K562 (cell line): ENCODE measurements around the gene LRP1-AS. TPM values are rescaled to one million over a fixed set of nuclear protein-coding genes. Genes with fewer than 3 reads are reported as not detected.
A peak's percentile ranks its signal among the peaks of the same experiment; 100 is the strongest.

Source experiments
- ATAC-seq: fragments of 200-7000 bp; cut with Tn5 transposase; 3 replicates; pipeline ENCODE4 v1.9.1; 2020; ENCODE audit warnings: moderate library complexity
- BruUV-seq: library from RNA; stranded (reverse); fragments of 400-500 nt; replicated peaks from 2 replicates; lab custom pipeline; 2021; lab: Mats Ljungman, UMichigan
- CTCF ChIA-PET: fragments of 300-600 bp; formaldehyde crosslinking; extraction: SDS; loops from one replicate; lab custom pipeline; 2021; ENCODE audit warnings: low intra/inter-chr PET ratio; lab: Yijun Ruan, JAX
- POLR2A ChIA-PET: fragments of 300-600, 350-650 bp; sonication (Branson Sonifier 250); formaldehyde crosslinking; extraction: SDS; loops from one replicate; lab custom pipeline; 2021; ENCODE audit warnings: antibody characterized with exemption, inconsistent platforms; lab: Yijun Ruan, JAX
- DNase-seq, 4 experiments: peaks; one replicate each; pipeline versions ENCODE4 v3.0.0 to v3.0.0-alpha.2; 2011 to 2018; ENCODE audit warnings: low spot score in 3 of 4, mixed read lengths in 3 of 4; ENCODE audit errors: extremely low read depth in 1 of 4
- FAIRE-seq: peaks from 2 replicates; lab custom pipeline; 2011; peaks lifted over from hg19 to GRCh38; lab: Jason Lieb, UNC
- H2AFZ ChIP-seq: 2 replicates; pipeline ENCODE4 v1.6.0; 2011; ENCODE audit warnings: low read depth, low read length, control low read depth, inconsistent platforms
- H3K27ac ChIP-seq: fragments of 200-600 bp; 3 replicates; pipeline ENCODE4 v1.8.0; 2011; ENCODE audit warnings: low read depth, mild to moderate bottlenecking, control low read depth, inconsistent platforms, low read length, moderate library complexity, mixed read lengths; ENCODE audit errors: extremely low read depth
- H3K27me3 ChIP-seq, 2 experiments: fragments of 300-600 bp in 1 of 2; 2 replicates in 1 of 2; 3 replicates in 1 of 2; pipeline versions ENCODE4 v1.6.0 to v1.8.0; 2011; ENCODE audit warnings: inconsistent platforms in 2 of 2, low read length in 2 of 2, mild to moderate bottlenecking in 1 of 2, mixed read lengths in 1 of 2, moderate library complexity in 1 of 2; ENCODE audit not compliant: control insufficient read depth in 2 of 2, insufficient read depth in 2 of 2
- H3K36me3 ChIP-seq: fragments of 300-600 bp; 3 replicates; pipeline ENCODE4 v1.8.0; 2011; ENCODE audit warnings: mild to moderate bottlenecking, low read length, inconsistent platforms; ENCODE audit not compliant: control insufficient read depth, insufficient read depth
- H3K4me1 ChIP-seq, 2 experiments: fragments of 200-600 bp in 1 of 2; replicated peaks in 1 of 2; 2 replicates in 1 of 2; 3 replicates in 1 of 2; pipeline versions ENCODE4 v1.5.1 to v1.8.0; 2011; ENCODE audit warnings: inconsistent platforms in 2 of 2, low read length in 2 of 2, mild to moderate bottlenecking in 1 of 2, mixed read lengths in 1 of 2, moderate library complexity in 1 of 2; ENCODE audit not compliant: control insufficient read depth in 2 of 2, insufficient read depth in 2 of 2
- H3K4me2 ChIP-seq: 2 replicates; pipeline ENCODE4 v1.6.1; 2011; ENCODE audit warnings: low read length, control low read depth, inconsistent platforms, mixed read lengths; ENCODE audit not compliant: insufficient read depth
- H3K4me3 ChIP-seq: fragments of 200-600 bp; sonication (generic), shearing (Covaris generic); 2 replicates; pipeline ENCODE4 v1.5.1; 2016; ENCODE audit warnings: control low read depth, inconsistent platforms
- H3K79me2 ChIP-seq: fragments of 200-600 bp; 3 replicates; pipeline ENCODE4 v1.8.0; 2011; ENCODE audit warnings: low read length, inconsistent platforms; ENCODE audit not compliant: control insufficient read depth, insufficient read depth
- H3K9ac ChIP-seq, 2 experiments: 2 replicates each; pipeline versions ENCODE4 v1.6.0 to v1.6.1; 2011; ENCODE audit warnings: low read depth in 2 of 2, low read length in 2 of 2, control low read depth in 1 of 2, inconsistent platforms in 1 of 2, mild to moderate bottlenecking in 1 of 2, mixed read lengths in 1 of 2; ENCODE audit not compliant: insufficient read depth in 1 of 2
- H3K9me1 ChIP-seq: one replicate; pipeline ENCODE4 v1.6.0; 2011; ENCODE audit warnings: inconsistent platforms, mild to moderate bottlenecking, low read length, moderate library complexity; ENCODE audit not compliant: control insufficient read depth, insufficient read depth
- H3K9me3 ChIP-seq: replicated peaks from 2 replicates; pipeline ENCODE4 v1.5.1; 2011; ENCODE audit warnings: low read depth, low read length, inconsistent platforms; ENCODE audit not compliant: control insufficient read depth, insufficient read depth
- H4K20me1 ChIP-seq: replicated peaks from 2 replicates; pipeline ENCODE4 v1.6.1; 2011; ENCODE audit warnings: low read length, inconsistent platforms, mixed read lengths; ENCODE audit not compliant: control insufficient read depth, insufficient read depth
- ARID3B ChIP-seq: fragments of 250-450 bp; sonication (Bioruptor Pico); IDR thresholded peaks from 2 replicates; pipeline ENCODE4 v1.4.0; 2020; ENCODE audit warnings: borderline replicate concordance
- KLF10 ChIP-seq: fragments of 250-450 bp; sonication (Bioruptor Pico); IDR thresholded peaks from 2 replicates; pipeline ENCODE4 v1.6.1; 2021; ENCODE audit warnings: matching md5 sums
- MAX ChIP-seq: sonication (generic); formaldehyde crosslinking; IDR thresholded peaks from 2 replicates; pipeline ENCODE4 v1.9.0; 2022; ENCODE audit warnings: mild to moderate bottlenecking, missing genetic modification reagents
- RBBP5 ChIP-seq: fragments of 200-600 bp; sonication (generic); IDR thresholded peaks from 2 replicates; pipeline ENCODE4 v1.6.1; 2012; ENCODE audit warnings: borderline replicate concordance, mild to moderate bottlenecking, low read length, control low read depth, inconsistent platforms; ENCODE audit not compliant: insufficient read depth, poor library complexity, severe bottlenecking
- SRSF3 ChIP-seq: fragments of 200-400 bp; formaldehyde crosslinking; IDR thresholded peaks from 2 replicates; pipeline ENCODE4 v1.6.1; 2016; ENCODE audit warnings: mild to moderate bottlenecking, low read length, moderate library complexity; ENCODE audit not compliant: insufficient read depth
- ZFP36 ChIP-seq: fragments of 150-350 bp; IDR thresholded peaks from 2 replicates; pipeline ENCODE4 v1.6.1; 2018; ENCODE audit warnings: low read length, low read depth; ENCODE audit not compliant: partially characterized antibody
- ZNF212 ChIP-seq: fragments of 450-650 bp; formaldehyde crosslinking; IDR thresholded peaks from 2 replicates; pipeline ENCODE4 v1.4.0; 2020; ENCODE audit warnings: mild to moderate bottlenecking
- WGBS: fragments of 100-300 bp; shearing (Covaris generic); methylation state at CpG from one replicate; pipeline ENCODE4 v1.1.6; 2016; ENCODE audit warnings: low coverage, mixed read lengths; ENCODE audit not compliant: insufficient coverage; ENCODE audit errors: missing lambda C conversion rate; 5-methylcytosine and 5-hydroxymethylcytosine counted together
- in situ Hi-C: fragments of 300-500 bp; cut with MboI; formaldehyde crosslinking; loops from 4 replicates; pipeline ENCODE4 v1.15.0; 2018; ENCODE audit warnings: inconsistent platforms, mixed read lengths
- intact Hi-C: fragments of 100-400 bp; cut with micrococcal nuclease; formaldehyde crosslinking; loops from 2 replicates; pipeline ENCODE4 v1.14.2; 2022
- polyA plus RNA-seq, 8 experiments: library from polyadenylated mRNA; depleted of rRNA in 4 of 8; stranded (reverse) in 5 of 8; unstranded in 3 of 8; fragments of >200 nt; fragmentation: Nextera tagmentation in 2 of 8; fragmentation: Illumina TruSeq in 1 of 8; extraction: Ambion mirVana in 2 of 8; extraction: Trizol in 1 of 8; gene quantifications; 2 replicates each; pipeline versions ENCODE4 v1.2.1 to v1.2.3, GENCODE V29; 2011 to 2014; ENCODE audit warnings: inconsistent platforms in 1 of 8, missing spikeins in 1 of 8
- total RNA-seq, 7 experiments: library from RNA; depleted of rRNA in 6 of 7; stranded (reverse); fragments of >200 nt in 6 of 7; fragmentation: Illumina TruSeq in 2 of 7; extraction: Trizol in 2 of 7; gene quantifications; 2 replicates each; pipeline versions ENCODE4 v1.2.1 to v1.2.3, GENCODE V29; 2011 to 2021; ENCODE audit warnings: low replicate concordance in 1 of 7
- TF ChIP-seq, protein P1 (sequence below): fragments of 250-450 bp; sonication (Bioruptor Pico); IDR thresholded peaks from 2 replicates; pipeline ENCODE4 v1.8.0; 2021; ENCODE audit warnings: moderate library complexity, mild to moderate bottlenecking, inconsistent platforms

Gene LRP1-AS
- total and polyA plus RNA-seq, 9 of the 15 experiments (the other 6 are each of a cell fraction or from before 2014, with no cell fraction given): not detected

DNA sequence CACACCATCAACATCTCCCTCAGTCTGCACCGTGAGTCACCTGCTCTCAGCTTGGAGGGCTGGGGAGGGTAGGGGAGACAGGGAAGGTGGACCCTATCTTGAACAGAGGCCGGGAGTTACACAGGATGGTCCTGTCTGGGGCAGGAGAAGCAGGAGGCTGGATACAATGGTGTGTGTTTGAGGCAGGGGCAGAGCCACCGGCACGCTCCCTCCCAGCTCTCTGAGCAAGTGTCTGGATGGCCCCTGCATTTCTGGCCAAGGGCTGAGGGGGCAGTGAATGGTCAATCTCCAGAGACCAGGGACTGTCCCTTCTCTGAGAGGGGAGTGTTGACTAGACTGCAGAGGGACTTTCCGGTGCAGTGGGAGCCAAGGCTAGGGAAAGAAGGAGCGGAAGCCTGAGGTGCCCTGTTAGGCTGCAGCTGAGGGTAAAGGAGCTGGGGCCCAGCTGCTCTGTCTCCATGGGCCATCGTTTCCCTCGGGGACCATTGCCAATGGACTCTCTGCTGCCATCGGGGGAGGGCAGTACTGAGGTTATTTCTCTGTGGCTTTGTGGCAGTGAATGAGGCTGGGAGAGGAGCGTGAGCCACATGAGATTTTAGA, 1.9 kb downstream of the LRP1-AS start (continued):
- no peak for TF ChIP-seq ARID3B

DNA sequence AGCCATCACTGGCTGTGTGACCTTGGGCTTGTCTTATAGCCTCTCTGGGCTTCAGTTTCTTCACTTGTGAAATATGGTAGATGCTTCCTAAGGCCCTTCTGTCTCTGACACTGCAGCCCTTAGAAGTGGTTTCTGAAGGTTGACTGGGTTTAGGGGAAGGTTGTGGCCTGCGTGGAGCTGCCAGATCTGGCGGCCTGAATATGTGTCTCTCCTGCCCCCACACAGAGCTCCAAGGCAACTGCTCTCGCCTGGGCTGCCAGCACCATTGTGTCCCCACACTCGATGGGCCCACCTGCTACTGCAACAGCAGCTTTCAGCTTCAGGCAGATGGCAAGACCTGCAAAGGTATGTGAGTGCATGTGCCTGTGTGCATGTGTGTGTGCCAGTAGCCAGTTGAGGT, 4.0 kb downstream of the LRP1-AS start:
- intact Hi-C loops (no loop called here), in situ Hi-C loops (no loop called here)
- BruUV-seq: no TSS peak
- H3K36me3 ChIP-seq: no peaks in the 10 kb centered on the region
- DNase-seq: no peak
- peaks cover 0 to 11% of the 10 kb centered on the region in 2 experiments; a peak in 2 of 5 replicates for H3K27me3 ChIP-seq
- H4K20me1 ChIP-seq: 0 out of 2 replicates have a peak, but pooled peaks cover 3% of the 10 kb centered on the region
- CTCF ChIA-PET: no interaction called here
- POLR2A ChIA-PET: interaction anchor here (0.9 kb wide), 1 partner anchor 83 kb away, joined by 3 read pairs; no protein-coding TSS in a partner anchor
- peaks cover 12 to 17% of the 10 kb centered on the region in 2 experiments; a peak in 3 of 5 replicates for H3K4me1 ChIP-seq
- no peak overlapping the region for H3K4me3 ChIP-seq
- H3K4me2 ChIP-seq: no peak overlapping the region
- H3K9ac ChIP-seq: peak overlapping the region in 1 of 2 experiments; percentile 42; a peak in 1 of 4 replicates
- no peaks in the 10 kb centered on the region for H3K79me2 ChIP-seq
- H3K27ac ChIP-seq: no peak overlapping the region
- no peak for ATAC-seq
- H3K9me3 ChIP-seq: no peaks in the 10 kb centered on the region
- H3K9me1 ChIP-seq: no peaks in the 10 kb centered on the region
- WGBS: 21% methylated on average over 4 of the region's 4 CpGs
- peak; percentile 39; the same call in 1 of the 2 replicates for TF ChIP-seq MAX (CRISPR knock-in tag)
- no peak for TF ChIP-seq RBBP5
- TF ChIP-seq, protein P1, sequence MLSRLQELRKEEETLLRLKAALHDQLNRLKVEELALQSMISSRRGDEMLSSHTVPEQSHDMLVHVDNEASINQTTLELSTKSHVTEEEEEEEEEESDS (CRISPR knock-in tag): no peak
- no peak for TF ChIP-seq KLF10 (CRISPR knock-in tag)
- no peak for TF ChIP-seq SRSF3
- TF ChIP-seq ZFP36: peak; percentile 31
- no peak for TF ChIP-seq ZNF212 (CRISPR knock-in tag)
- H2AFZ ChIP-seq: no peak overlapping the region
- FAIRE-seq: no peak
